HFFc6 (cell line): ENCODE results near the gene DNAH17. TPM values are rescaled to one million over a fixed set of nuclear protein-coding genes. Genes with fewer than 3 reads are reported as not detected.

ENCODE experiments used
- DNase-seq: peaks from one replicate; pipeline ENCODE4 v3.0.0-alpha.2; 2018
- H3K27ac Mint-ChIP-seq: 2 replicates; pipeline ENCODE4 v1.8.0; 2020; ENCODE audit warnings: mild to moderate bottlenecking, mixed read lengths
- H3K27me3 Mint-ChIP-seq: 2 replicates; pipeline ENCODE4 v1.8.0; 2021; ENCODE audit warnings: mild to moderate bottlenecking, moderate library complexity, mixed read lengths; ENCODE audit not compliant: insufficient read depth
- H3K36me3 Mint-ChIP-seq: 2 replicates; pipeline ENCODE4 v1.8.0; 2021; ENCODE audit warnings: low read depth, mixed read lengths
- H3K4me1 Mint-ChIP-seq: 2 replicates; pipeline ENCODE4 v1.8.0; 2020; ENCODE audit warnings: low read depth, mixed read lengths
- H3K4me3 Mint-ChIP-seq: 2 replicates; pipeline ENCODE4 v1.8.0; 2020; ENCODE audit warnings: mild to moderate bottlenecking, moderate library complexity, mixed read lengths
- H3K9me3 Mint-ChIP-seq: 2 replicates; pipeline ENCODE4 v1.8.0; 2020; ENCODE audit warnings: mild to moderate bottlenecking, mixed read lengths
- CTCF ChIP-seq: fragments of 200-600 bp; sonication (generic); IDR thresholded peaks from 2 replicates; pipeline ENCODE4 v1.5.0; 2021; ENCODE audit warnings: antibody characterized with exemption, mild to moderate bottlenecking
- total RNA-seq, 6 experiments: library from RNA; stranded (reverse); fragmentation: NEBNext Ultra II Directional; extraction: Animal tissue kit (Norgen Biotek cat#: 25700); gene quantifications; 2 replicates in 1 of 6; 3 replicates in 5 of 6; pipeline ENCODE4 v1.2.3, GENCODE V29; 2021

The DNAH17 gene
- total RNA-seq, 6 experiments from 2014 or later: not detected

DNA sequence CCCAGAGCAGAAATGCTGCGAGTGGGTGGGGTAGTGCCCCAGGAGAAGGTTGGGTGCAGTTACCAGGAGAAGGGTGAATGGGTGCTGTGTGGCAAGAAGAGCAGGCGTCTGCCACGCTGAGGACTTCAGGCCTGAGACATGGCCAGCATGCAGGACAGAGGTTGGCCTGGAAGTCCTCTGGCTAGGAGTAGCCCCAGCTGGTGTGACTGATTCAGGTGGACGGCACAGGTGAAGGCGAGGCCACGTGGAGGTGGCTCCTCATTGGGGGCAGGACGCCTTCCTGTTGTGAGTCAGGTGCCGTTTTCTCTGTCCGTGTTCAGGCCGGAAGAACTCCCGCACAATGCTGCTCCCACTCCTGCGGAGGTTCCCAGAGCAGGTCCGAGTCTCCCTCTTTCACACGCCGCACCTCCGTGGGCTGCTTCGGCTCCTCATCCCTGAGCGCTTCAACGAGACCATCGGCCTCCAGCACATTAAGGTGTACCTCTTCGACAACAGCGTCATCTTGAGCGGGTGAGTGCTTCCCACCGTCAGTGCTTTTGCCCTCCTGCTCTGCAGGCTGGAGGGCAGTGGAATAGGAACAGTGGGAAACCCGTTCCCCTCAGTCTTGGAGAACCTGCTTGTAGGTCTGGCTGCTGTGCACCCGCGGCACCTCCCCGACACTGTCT lies 178.0 kb downstream of the DNAH17 start:
- DNase-seq: no peak
- peaks cover 38% of the 10 kb centered on the region for H3K36me3 Mint-ChIP-seq
- peaks cover 41% of the 10 kb centered on the region for H3K4me1 Mint-ChIP-seq

DNA sequence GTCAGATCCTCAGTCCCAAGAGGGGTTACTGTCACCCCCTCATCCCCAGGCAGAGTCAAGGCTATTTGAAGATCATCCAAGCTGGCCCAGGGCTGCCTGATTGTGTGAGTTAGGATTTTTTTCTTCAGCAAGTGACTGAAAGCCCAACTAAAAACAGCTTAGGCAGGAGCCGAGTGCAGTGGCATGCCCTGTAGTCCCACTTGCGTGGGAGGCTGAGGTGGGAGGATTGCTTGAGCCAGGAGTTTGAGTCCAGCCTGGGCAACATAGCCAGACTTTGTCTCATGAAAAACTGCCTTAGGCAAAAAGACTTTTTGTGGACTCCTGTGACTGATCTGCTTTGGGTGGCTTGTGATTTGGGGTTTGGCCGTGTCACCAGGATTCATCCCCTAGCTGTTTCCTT lies 178.8 kb downstream of the DNAH17 start:
- Mint-ChIP-seq H3K4me3 (no peak overlapping the region), H3K4me1 (peaks cover 43% of the 10 kb centered on the region), H3K36me3 (peaks cover 33% of the 10 kb centered on the region), H3K27me3 (no peaks in the 10 kb centered on the region), H3K27ac (0 out of 2 replicates have a peak overlapping the region, but pooled peaks have one; percentile 45), H3K9me3 (no peaks in the 10 kb centered on the region)
- TF ChIP-seq CTCF: no peak
- no peak for DNase-seq

More for the DNA sequence above, 178.0 kb downstream of the DNAH17 start:
- H3K27me3 Mint-ChIP-seq: no peaks in the 10 kb centered on the region
- no peaks in the 10 kb centered on the region for H3K9me3 Mint-ChIP-seq
- no peak overlapping the region for H3K27ac Mint-ChIP-seq
- TF ChIP-seq CTCF: no peak
- no peak overlapping the region for H3K4me3 Mint-ChIP-seq

- peak; percentile 32 for DNase-seq
- Mint-ChIP-seq H3K9me3 (no peaks in the 10 kb centered on the region), H3K36me3 (peaks cover 34% of the 10 kb centered on the region), H3K4me3 (no peak overlapping the region), H3K27me3 (no peaks in the 10 kb centered on the region), H3K27ac (peak overlapping the region; percentile 45), H3K4me1 (peaks cover 50% of the 10 kb centered on the region)
- TF ChIP-seq CTCF: no peak
These were observed 179.5 kb downstream of the DNAH17 start for GRCh38 chr17:78397681-78398101.

GRCh38 chr17:78396441-78397337 lies 180.5 kb downstream of the DNAH17 start:
- DNase-seq: no peak

GRCh38 chr17:78395155-78395554 lies 182.0 kb downstream of the DNAH17 start:
- Mint-ChIP-seq H3K4me1 (peaks cover 60% of the 10 kb centered on the region), H3K4me3 (no peak overlapping the region), H3K27ac (peak overlapping the region; percentile 8; the same call in 1 of the 2 replicates), H3K36me3 (peaks cover 21% of the 10 kb centered on the region), H3K9me3 (no peaks in the 10 kb centered on the region), H3K27me3 (no peaks in the 10 kb centered on the region)
- DNase-seq: no peak
- TF ChIP-seq CTCF: no peak

More at GRCh38 chr17:78396441-78397337, 180.5 kb downstream of the DNAH17 start:
- Mint-ChIP-seq H3K4me1 (peaks cover 57% of the 10 kb centered on the region), H3K4me3 (no peak overlapping the region), H3K27me3 (no peaks in the 10 kb centered on the region), H3K27ac (no peak overlapping the region), H3K9me3 (no peaks in the 10 kb centered on the region), H3K36me3 (peaks cover 34% of the 10 kb centered on the region)
- TF ChIP-seq CTCF: no peak
